Kidney (tissue), 22 donors: ENCODE results near the gene EFCAB11. TPM values are rescaled to one million over a fixed set of nuclear protein-coding genes. Genes with fewer than 3 reads are reported as not detected.

Source experiments
- DNase-seq, 5 donors: peaks; one replicate each; pipeline ENCODE4 v3.0.0-alpha.2; 2013 to 2020
- FAIRE-seq: peaks from 2 replicates; lab custom pipeline; 2012; peaks lifted over from hg19 to GRCh38; lab: Jason Lieb, UNC
- H3K27ac ChIP-seq, 2 donors: one replicate each; pipeline ENCODE4 v1.7.0; 2013; ENCODE audit warnings: low read depth in 2 of 2, low read length in 2 of 2, inconsistent platforms in 1 of 2
- H3K27me3 ChIP-seq: one replicate; pipeline ENCODE4 v1.7.1; 2013; ENCODE audit warnings: low read length, inconsistent platforms; ENCODE audit not compliant: control insufficient read depth, insufficient read depth
- H3K36me3 ChIP-seq, 3 donors: one replicate each; pipeline versions ENCODE4 v1.7.0 to v1.7.1; 2013; ENCODE audit warnings: low read length in 3 of 3, control low read depth in 1 of 3, inconsistent platforms in 1 of 3; ENCODE audit not compliant: insufficient read depth in 3 of 3, control insufficient read depth in 2 of 3
- H3K4me1 ChIP-seq, 3 donors: one replicate each; pipeline versions ENCODE4 v1.7.0 to v1.7.1; 2013; ENCODE audit warnings: low read length in 3 of 3, inconsistent platforms in 1 of 3, low read depth in 1 of 3; ENCODE audit not compliant: control insufficient read depth in 2 of 3, insufficient read depth in 2 of 3
- H3K4me3 ChIP-seq, 3 donors: one replicate each; pipeline versions ENCODE4 v1.7.0 to v1.8.1; 2013; ENCODE audit warnings: low read length in 3 of 3, control low read depth in 1 of 3, inconsistent platforms in 1 of 3
- H3K9ac ChIP-seq, 3 donors: one replicate each; pipeline versions ENCODE4 v1.7.0 to v1.7.1; 2013; ENCODE audit warnings: low read length in 3 of 3, control low read depth in 1 of 3, inconsistent platforms in 1 of 3
- H3K9me3 ChIP-seq, 3 donors: one replicate each; pipeline versions ENCODE4 v1.7.0 to v1.7.1; 2013; ENCODE audit warnings: low read length in 3 of 3, control low read depth in 1 of 3, inconsistent platforms in 1 of 3; ENCODE audit not compliant: control insufficient read depth in 2 of 3, insufficient read depth in 1 of 3
- intact Hi-C: fragments of 100-400 bp; cut with DNase I; formaldehyde crosslinking; loops from one replicate; pipeline ENCODE4 v1.11.1; 2022
- long read RNA-seq, 10 donors: library from polyadenylated mRNA in 1 of 10; unstranded in 1 of 10; transcript quantifications; one replicate each; pipeline ENCODE4 v2.0.0 and lab custom pipeline, GENCODE V29; 2021 to 2026
- polyA plus RNA-seq: library from polyadenylated mRNA; stranded (reverse); fragments of 350-450 nt; fragmentation: Illumina TruSeq; extraction: RNeasy Lipid Tissue Mini Kit (QIAGEN cat#74804); gene quantifications from one replicate; pipeline ENCODE4 v1.2.3, GENCODE V29; 2014; ENCODE audit warnings: low read depth, low replicate concordance; ENCODE audit not compliant: insufficient read depth
- total RNA-seq: library from RNA; stranded (reverse); fragmentation: NEBNext Ultra II Directional; extraction: Animal tissue kit (Norgen Biotek cat#: 25700); gene quantifications from one replicate; pipeline ENCODE4 v1.2.1, GENCODE V29; 2021
- TF ChIP-seq, protein P1 (sequence below): IDR thresholded peaks from 3 replicates; pipeline ENCODE4 v1.5.1; 2012; ENCODE audit warnings: mild to moderate bottlenecking, moderate library complexity, borderline replicate concordance; ENCODE audit not compliant: insufficient read depth; ENCODE audit errors: extremely low read depth
- donor health status: control.
- donor health status: control.
- donor health status: control.
- donor health status: control.
- donor health status: control.
- donor health status: DM: yes; HTN: yes; CAD: no.
- donor health status: Normal renal cell carcinoma (clear cell type).

Gene EFCAB11, protein sequence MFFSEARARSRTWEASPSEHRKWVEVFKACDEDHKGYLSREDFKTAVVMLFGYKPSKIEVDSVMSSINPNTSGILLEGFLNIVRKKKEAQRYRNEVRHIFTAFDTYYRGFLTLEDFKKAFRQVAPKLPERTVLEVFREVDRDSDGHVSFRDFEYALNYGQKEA
- 8.9 TPM for total RNA-seq
- polyA plus RNA-seq: 8.4 TPM
- long read RNA-seq, donor 1, partial matches to known transcripts: 0 of 3 reads
- long read RNA-seq, donor 1, other reads (novel, unspliced or antisense): 0 of 3 reads
- long read RNA-seq, donor 2, transcript EFCAB11-201 (6 exons, 3,095 nt): major isoform, 8 of 9 reads
- long read RNA-seq, donor 2, partial matches to known transcripts: 0 of 9 reads
- long read RNA-seq, donor 2, other reads (novel, unspliced or antisense): 0 of 9 reads
- long read RNA-seq, donor 3, transcript EFCAB11-201 (6 exons, 3,095 nt): major isoform, 5 of 7 reads
- long read RNA-seq, donor 3, partial matches to known transcripts: 0 of 7 reads
- long read RNA-seq, donor 3, other reads (novel, unspliced or antisense): 0 of 7 reads
- long read RNA-seq, donor 4, transcript EFCAB11-201 (6 exons, 3,095 nt): major isoform, 12 of 13 reads
- long read RNA-seq, donor 4, partial matches to known transcripts: 0 of 13 reads
- long read RNA-seq, donor 4, other reads (novel, unspliced or antisense): 0 of 13 reads
- long read RNA-seq, donor 5: 0 reads
- long read RNA-seq, donor 6, transcript EFCAB11-201 (6 exons, 3,095 nt): major isoform, 9 of 10 reads
- long read RNA-seq, donor 6, partial matches to known transcripts: 0 of 10 reads
- long read RNA-seq, donor 6, other reads (novel, unspliced or antisense): 0 of 10 reads
- long read RNA-seq, donor 7, partial matches to known transcripts: 0 of 5 reads
- long read RNA-seq, donor 7, other reads (novel, unspliced or antisense): 1 of 5 reads
- long read RNA-seq, donor 8, transcript EFCAB11-201 (6 exons, 3,095 nt): major isoform, 10 of 12 reads
- long read RNA-seq, donor 8, partial matches to known transcripts: 0 of 12 reads
- long read RNA-seq, donor 8, other reads (novel, unspliced or antisense): 0 of 12 reads
- long read RNA-seq, donor 9, partial matches to known transcripts: 0 of 1 reads
- long read RNA-seq, donor 9, other reads (novel, unspliced or antisense): 0 of 1 reads
- long read RNA-seq, donor 10, partial matches to known transcripts: 0 of 5 reads
- long read RNA-seq, donor 10, other reads (novel, unspliced or antisense): 0 of 5 reads

GRCh38 chr14:89954070-89955021 lies at the start of gene EFCAB11:
TSS of gene EFCAB11 (minus strand) at chr14:89954730. CDS start at chr14:89954660, 70 bp downstream.
- FAIRE-seq: peak; percentile 95
- TF ChIP-seq, protein P1, sequence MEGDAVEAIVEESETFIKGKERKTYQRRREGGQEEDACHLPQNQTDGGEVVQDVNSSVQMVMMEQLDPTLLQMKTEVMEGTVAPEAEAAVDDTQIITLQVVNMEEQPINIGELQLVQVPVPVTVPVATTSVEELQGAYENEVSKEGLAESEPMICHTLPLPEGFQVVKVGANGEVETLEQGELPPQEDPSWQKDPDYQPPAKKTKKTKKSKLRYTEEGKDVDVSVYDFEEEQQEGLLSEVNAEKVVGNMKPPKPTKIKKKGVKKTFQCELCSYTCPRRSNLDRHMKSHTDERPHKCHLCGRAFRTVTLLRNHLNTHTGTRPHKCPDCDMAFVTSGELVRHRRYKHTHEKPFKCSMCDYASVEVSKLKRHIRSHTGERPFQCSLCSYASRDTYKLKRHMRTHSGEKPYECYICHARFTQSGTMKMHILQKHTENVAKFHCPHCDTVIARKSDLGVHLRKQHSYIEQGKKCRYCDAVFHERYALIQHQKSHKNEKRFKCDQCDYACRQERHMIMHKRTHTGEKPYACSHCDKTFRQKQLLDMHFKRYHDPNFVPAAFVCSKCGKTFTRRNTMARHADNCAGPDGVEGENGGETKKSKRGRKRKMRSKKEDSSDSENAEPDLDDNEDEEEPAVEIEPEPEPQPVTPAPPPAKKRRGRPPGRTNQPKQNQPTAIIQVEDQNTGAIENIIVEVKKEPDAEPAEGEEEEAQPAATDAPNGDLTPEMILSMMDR: no peak

DNA sequence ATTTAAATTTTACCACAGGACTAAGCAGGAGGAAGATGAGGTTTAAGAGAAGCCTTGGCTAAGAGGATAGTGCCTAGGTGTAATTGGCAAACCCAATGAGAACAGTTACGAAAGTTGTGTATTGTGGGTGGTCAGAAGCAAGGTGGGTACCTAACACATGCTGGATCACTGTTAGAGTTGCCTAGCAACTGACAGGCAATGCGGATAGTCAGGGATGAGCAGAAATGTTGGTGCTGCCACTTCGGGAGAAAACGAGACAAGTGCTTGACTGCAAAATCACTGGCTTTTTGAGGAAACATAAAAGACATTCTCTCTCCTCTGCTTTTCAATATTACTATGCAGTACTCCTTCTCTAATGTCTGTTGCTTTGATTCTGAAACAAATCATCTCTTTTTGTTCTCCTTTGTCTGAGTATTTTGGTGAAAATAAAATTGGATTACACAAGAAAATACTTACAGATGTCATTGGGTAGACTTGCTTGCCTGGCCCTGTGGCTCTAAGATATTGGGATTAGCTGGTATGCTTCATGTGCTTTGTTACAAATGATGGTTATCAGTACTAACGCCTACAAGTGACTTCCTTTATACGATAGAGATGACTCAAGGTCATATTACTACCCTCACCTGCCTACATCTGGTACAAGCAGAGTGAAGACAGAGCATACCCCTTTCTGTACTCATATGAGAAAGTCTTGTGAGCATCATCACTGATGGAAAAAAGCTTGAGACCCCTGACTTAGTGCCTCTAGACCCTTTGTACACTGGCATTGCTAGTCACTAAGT lies 49.2 kb upstream of the EFCAB11 start:
- H3K27me3 ChIP-seq: no peaks in the 10 kb centered on the region
- TF ChIP-seq, protein P1: no peak
- DNase-seq (no peak), FAIRE-seq (no peak)
- H3K36me3 ChIP-seq: peaks cover 0 to 5% (median 4%) of the 10 kb centered on the region in 3 donors
- intact Hi-C loops: no loop called here
- no peaks in the 10 kb centered on the region for H3K4me1 ChIP-seq
- no peak overlapping the region for H3K9ac ChIP-seq
- no peaks in the 10 kb centered on the region for H3K9me3 ChIP-seq
- H3K4me3 ChIP-seq: no peak overlapping the region
- H3K27ac ChIP-seq: no peak overlapping the region

More at GRCh38 chr14:89954070-89955021, at the start of gene EFCAB11:
- intact Hi-C loops: no loop called here
- peak within 1 kb of the TSS; percentile 78 to 97 (median 81) for H3K4me3 ChIP-seq
- H3K27ac ChIP-seq: peak within 1 kb of the TSS; percentile 57 to 64
- H3K9ac ChIP-seq: peak within 1 kb of the TSS; percentile 74 to 83 (median 76)
- no peaks in the 10 kb centered on the region for H3K9me3 ChIP-seq
- H3K4me1 ChIP-seq: peaks cover 0 to 8% (median 0%) of the 10 kb centered on the region in 3 donors
- DNase-seq: peak; percentile 98 to 100 (median 99)
- H3K27me3 ChIP-seq: no peaks in the 10 kb centered on the region
- H3K36me3 ChIP-seq: peaks cover 0 to 5% (median 0%) of the 10 kb centered on the region in 3 donors
